ENCODE data around the gene ZNF236.
"Not testable (repeated sequence)": the region's sequence is repeated elsewhere in the genome, so short reads cannot be mapped to it uniquely, and the experiment has no call there.

The ZNF236 gene

GRCh38 chr18:77015169-77015568, 192.8 kb downstream of the ZNF236 start:
- intact Hi-C loops (cut with DNase I; ENCODE audit: low total_unique reads) = no loop called here
- no peak for TF ChIP-seq CTCF (IDR thresholded peaks at IDR 0.05)
- H3K4me1 ChIP-seq = peaks cover 0 to 8% (median 5%) of the 10 kb centered on the region in 4 donors
- peaks cover 12 to 24% (median 12%) of the 10 kb centered on the region in 3 donors for H3K36me3 ChIP-seq
- H3K27ac ChIP-seq = no peak overlapping the region
- no peak overlapping the region for H3K4me3 ChIP-seq
- H3K9me3 ChIP-seq = no peaks in the 10 kb centered on the region
- no peaks in the 10 kb centered on the region for H3K27me3 ChIP-seq
- no peak for DNase-seq

GRCh38 chr18:77015771-77016710, 193.7 kb downstream of the ZNF236 start:
- no peak overlapping the region for H3K27ac ChIP-seq
- intact Hi-C loops (cut with DNase I; ENCODE audit: low total_unique reads) = no loop called here
- peaks cover 0 to 8% (median 5%) of the 10 kb centered on the region in 4 donors for H3K4me1 ChIP-seq
- no peak for TF ChIP-seq CTCF (IDR thresholded peaks at IDR 0.05)
- peaks cover 12 to 23% (median 12%) of the 10 kb centered on the region in 3 donors for H3K36me3 ChIP-seq
- DNase-seq = no peak
- no peak overlapping the region for H3K4me3 ChIP-seq
- H3K27me3 ChIP-seq = no peaks in the 10 kb centered on the region
- no peaks in the 10 kb centered on the region for H3K9me3 ChIP-seq

GRCh38 chr18:77016936-77017335, 194.6 kb downstream of the ZNF236 start:
- intact Hi-C loops (cut with DNase I; ENCODE audit: low total_unique reads) = no loop called here
- TF ChIP-seq CTCF (IDR thresholded peaks at IDR 0.05) = no peak

GRCh38 chr18:77017355-77017754, 195.0 kb downstream of the ZNF236 start:
- Histone ChIP-seq H3K27me3 (no peaks in the 10 kb centered on the region), H3K36me3 (peaks cover 12 to 14% (median 12%) of the 10 kb centered on the region in 3 donors), H3K9me3 (no peaks in the 10 kb centered on the region), H3K27ac (no peak overlapping the region), H3K4me1 (peaks cover 0 to 8% (median 5%) of the 10 kb centered on the region in 4 donors), H3K4me3 (no peak overlapping the region)
- DNase-seq = no peak
- no peak for TF ChIP-seq CTCF (IDR thresholded peaks at IDR 0.05)
- intact Hi-C loops (cut with DNase I; ENCODE audit: low total_unique reads) = no loop called here

More at GRCh38 chr18:77016936-77017335, 194.6 kb downstream of the ZNF236 start:
- no peak for DNase-seq
- Histone ChIP-seq H3K36me3 (peaks cover 12 to 18% (median 12%) of the 10 kb centered on the region in 3 donors), H3K27me3 (no peaks in the 10 kb centered on the region), H3K9me3 (no peaks in the 10 kb centered on the region), H3K4me3 (no peak overlapping the region), H3K27ac (no peak overlapping the region), H3K4me1 (peaks cover 0 to 8% (median 5%) of the 10 kb centered on the region in 4 donors)

- H3K4me3 ChIP-seq; DNase-seq; intact Hi-C loops (cut with DNase I; ENCODE audit: low total_unique reads); H3K4me1 ChIP-seq; H3K27me3 ChIP-seq; H3K27ac ChIP-seq; H3K9me3 ChIP-seq: not testable (repeated sequence)
- peaks cover 12 to 14% (median 12%) of the 10 kb centered on the region in 3 donors for H3K36me3 ChIP-seq
Measured at GRCh38 chr18:77018650-77019049, 196.3 kb downstream of the ZNF236 start.

- Histone ChIP-seq H3K27ac (no peak overlapping the region), H3K9me3 (no peaks in the 10 kb centered on the region), H3K4me1 (no peaks in the 10 kb centered on the region), H3K4me3 (no peak overlapping the region), H3K27me3 (no peaks in the 10 kb centered on the region), H3K36me3 (peaks cover 12 to 17% (median 12%) of the 10 kb centered on the region in 3 donors)
- no peak for DNase-seq
- intact Hi-C loops (cut with DNase I; ENCODE audit: low total_unique reads) = no loop called here
- TF ChIP-seq CTCF (IDR thresholded peaks at IDR 0.05) = no peak
Measured at GRCh38 chr18:77019641-77020040, 197.3 kb downstream of the ZNF236 start.
